ENCODE results near the gene IL18BP.

The IL18BP gene

GRCh38 chr11:71979602-71980001 lies 19.1 kb upstream of the IL18BP start:
- Histone ChIP-seq H3K27ac (ENCODE audit: extremely low read depth, low read depth, low read length) (no peak overlapping the region), H3K9me3 (ENCODE audit: control insufficient read depth, insufficient read depth, low read depth, low read length) (no peaks in the 10 kb centered on the region), H3K4me3 (ENCODE audit: low read depth, low read length) (no peak overlapping the region), H3K4me1 (ENCODE audit: control insufficient read depth, insufficient read depth, low read length) (no peaks in the 10 kb centered on the region), H3K36me3 (ENCODE audit: control insufficient read depth in 2 of 2, insufficient read depth in 1 of 2, low read length in 2 of 2) (peaks cover 0 to 49% of the 10 kb centered on the region in 2 experiments; a peak in 1 of 3 replicates)
- ChIA-PET CTCF (interaction anchor here (0.6 to 3.9 kb wide), 9 partner anchors 11 to 455 kb away, joined by 3 to 31 read pairs (median 8); partner anchors contain the start of gene CLPB), POLR2A (no interaction called here)
- TF ChIP-seq ZNF529 (tag by site-specific recombination; IDR thresholded peaks at IDR 0.05; ENCODE audit: insufficient replicate concordance) (no peak), PRDM6 (tag by site-specific recombination; IDR thresholded peaks at IDR 0.05) (no peak), ZNF704 (tag by site-specific recombination; IDR thresholded peaks at IDR 0.05) (no peak), YY2 (tag by site-specific recombination; IDR thresholded peaks at IDR 0.05) (no peak), ZNF777 (tag by site-specific recombination; IDR thresholded peaks at IDR 0.05; ENCODE audit: borderline replicate concordance) (no peak), ZNF248 (tag by site-specific recombination; IDR thresholded peaks at IDR 0.05) (no peak)

- TF ChIP-seq ZNF544 (tag by site-specific recombination; IDR thresholded peaks at IDR 0.05) = no peak
- TF ChIP-seq ZSCAN18 (tag by site-specific recombination; IDR thresholded peaks at IDR 0.05) = no peak
- peak; percentile 44; the same call in 1 of the 2 replicates for TF ChIP-seq SCRT2 (tag by site-specific recombination; IDR thresholded peaks at IDR 0.05)
- no peaks in the 10 kb centered on the region for H3K4me1 ChIP-seq (ENCODE audit: control insufficient read depth, insufficient read depth, low read length)
- H3K36me3 ChIP-seq (ENCODE audit: control insufficient read depth in 2 of 2, insufficient read depth in 1 of 2, low read length in 2 of 2) = peaks cover 0 to 55% of the 10 kb centered on the region in 2 experiments; a peak in 1 of 3 replicates
- no peaks in the 10 kb centered on the region for H3K9me3 ChIP-seq (ENCODE audit: control insufficient read depth, insufficient read depth, low read depth, low read length)
- H3K4me3 ChIP-seq (ENCODE audit: low read depth, low read length) = no peak overlapping the region
- ChIA-PET CTCF (interaction anchor here (0.7 to 3.3 kb wide), 2 partner anchors 8 to 1097 kb away, joined by 3 to 28 read pairs; no protein-coding TSS in a partner anchor), POLR2A (no interaction called here)
- no peak overlapping the region for H3K27ac ChIP-seq (ENCODE audit: extremely low read depth, low read depth, low read length)
Observed at GRCh38 chr11:71986131-71986530, 12.6 kb upstream of the IL18BP start.

GRCh38 chr11:71987521-71987920 lies 11.2 kb upstream of the IL18BP start:
- POLR2A ChIA-PET = no interaction called here
- Histone ChIP-seq H3K9me3 (ENCODE audit: control insufficient read depth, insufficient read depth, low read depth, low read length) (no peaks in the 10 kb centered on the region), H3K36me3 (ENCODE audit: control insufficient read depth in 2 of 2, insufficient read depth in 1 of 2, low read length in 2 of 2) (peaks cover 0 to 56% of the 10 kb centered on the region in 2 experiments; a peak in 1 of 3 replicates), H3K27ac (ENCODE audit: extremely low read depth, low read depth, low read length) (no peak overlapping the region), H3K4me1 (ENCODE audit: control insufficient read depth, insufficient read depth, low read length) (no peaks in the 10 kb centered on the region), H3K4me3 (ENCODE audit: low read depth, low read length) (no peak overlapping the region)
- CTCF ChIA-PET = interaction anchor here (3.3 kb wide), 1 partner anchor 10 kb away, joined by 28 read pairs; no protein-coding TSS in a partner anchor
- TF ChIP-seq ZNF610 (tag by site-specific recombination; IDR thresholded peaks at IDR 0.05; ENCODE audit: borderline replicate concordance) (no peak), ZSCAN5A (tag by site-specific recombination; IDR thresholded peaks at IDR 0.05) (no peak), MYNN (tag by site-specific recombination; IDR thresholded peaks at IDR 0.05; ENCODE audit: borderline replicate concordance) (no peak), ZNF416 (tag by site-specific recombination; IDR thresholded peaks at IDR 0.05) (no peak), ZNF423 (tag by site-specific recombination; IDR thresholded peaks at IDR 0.05) (no peak), ZNF658 (tag by site-specific recombination; IDR thresholded peaks at IDR 0.05) (no peak), ZFHX2 (tag by site-specific recombination; conservative IDR thresholded peaks at IDR 0.05) (no peak), HOXD13 (CRISPR knock-in tag; IDR thresholded peaks at IDR 0.05; ENCODE audit: borderline replicate concordance) (no peak), HOXC10 (CRISPR knock-in tag; IDR thresholded peaks at IDR 0.05) (no peak), YY1 (tag by site-specific recombination; IDR thresholded peaks at IDR 0.05) (no peak), ZNF335 (tag by site-specific recombination; conservative IDR thresholded peaks at IDR 0.05) (no peak), ZNF184 (tag by site-specific recombination; IDR thresholded peaks at IDR 0.05) (no peak), ZNF18 (tag by site-specific recombination; IDR thresholded peaks at IDR 0.05) (no peak), ZIC2 (tag by site-specific recombination; IDR thresholded peaks at IDR 0.05) (no peak)
